HUES6 (cell line): ENCODE results near the gene ZNF891.
A peak's percentile ranks its signal among the peaks of the same experiment; 100 is the strongest.

Experiments
- H3K27ac ChIP-seq: 2 replicates; pipeline ENCODE4 v1.7.0; 2013; ENCODE audit warnings: low read depth, mild to moderate bottlenecking, low read length, inconsistent platforms
- H3K27me3 ChIP-seq: 2 replicates; pipeline ENCODE4 v1.6.1; 2013; ENCODE audit warnings: low read length; ENCODE audit not compliant: control insufficient read depth, insufficient read depth
- H3K36me3 ChIP-seq: 2 replicates; pipeline ENCODE4 v1.6.1; 2013; ENCODE audit warnings: low read length; ENCODE audit not compliant: control insufficient read depth, insufficient read depth
- H3K4me1 ChIP-seq: 2 replicates; pipeline ENCODE4 v1.6.1; 2013; ENCODE audit warnings: low read length; ENCODE audit not compliant: control insufficient read depth, insufficient read depth
- H3K4me3 ChIP-seq: 2 replicates; pipeline ENCODE4 v1.5.1; 2013; ENCODE audit warnings: low read depth, low read length
- H3K9ac ChIP-seq: one replicate; pipeline ENCODE4 v1.6.1; 2013; ENCODE audit warnings: mild to moderate bottlenecking, low read length
- H3K9me3 ChIP-seq: 2 replicates; pipeline ENCODE4 v1.6.1; 2013; ENCODE audit warnings: low read depth, low read length; ENCODE audit not compliant: control insufficient read depth, insufficient read depth

ZNF891 gene

GRCh38 chr12:133063556-133063955 lies 66.5 kb downstream of the ZNF891 start:
- Histone ChIP-seq H3K9me3 (peaks cover 97% of the 10 kb centered on the region), H3K9ac (no peak overlapping the region), H3K4me3 (no peak overlapping the region), H3K27ac (no peak overlapping the region), H3K4me1 (no peaks in the 10 kb centered on the region), H3K27me3 (no peaks in the 10 kb centered on the region), H3K36me3 (peaks cover 5% of the 10 kb centered on the region)

GRCh38 chr12:133061954-133062353 lies 68.1 kb downstream of the ZNF891 start:
- Histone ChIP-seq H3K4me3 (no peak overlapping the region), H3K27me3 (no peaks in the 10 kb centered on the region), H3K4me1 (no peaks in the 10 kb centered on the region), H3K9ac (no peak overlapping the region), H3K36me3 (peaks cover 21% of the 10 kb centered on the region), H3K9me3 (peaks cover 98% of the 10 kb centered on the region), H3K27ac (no peak overlapping the region)

DNA sequence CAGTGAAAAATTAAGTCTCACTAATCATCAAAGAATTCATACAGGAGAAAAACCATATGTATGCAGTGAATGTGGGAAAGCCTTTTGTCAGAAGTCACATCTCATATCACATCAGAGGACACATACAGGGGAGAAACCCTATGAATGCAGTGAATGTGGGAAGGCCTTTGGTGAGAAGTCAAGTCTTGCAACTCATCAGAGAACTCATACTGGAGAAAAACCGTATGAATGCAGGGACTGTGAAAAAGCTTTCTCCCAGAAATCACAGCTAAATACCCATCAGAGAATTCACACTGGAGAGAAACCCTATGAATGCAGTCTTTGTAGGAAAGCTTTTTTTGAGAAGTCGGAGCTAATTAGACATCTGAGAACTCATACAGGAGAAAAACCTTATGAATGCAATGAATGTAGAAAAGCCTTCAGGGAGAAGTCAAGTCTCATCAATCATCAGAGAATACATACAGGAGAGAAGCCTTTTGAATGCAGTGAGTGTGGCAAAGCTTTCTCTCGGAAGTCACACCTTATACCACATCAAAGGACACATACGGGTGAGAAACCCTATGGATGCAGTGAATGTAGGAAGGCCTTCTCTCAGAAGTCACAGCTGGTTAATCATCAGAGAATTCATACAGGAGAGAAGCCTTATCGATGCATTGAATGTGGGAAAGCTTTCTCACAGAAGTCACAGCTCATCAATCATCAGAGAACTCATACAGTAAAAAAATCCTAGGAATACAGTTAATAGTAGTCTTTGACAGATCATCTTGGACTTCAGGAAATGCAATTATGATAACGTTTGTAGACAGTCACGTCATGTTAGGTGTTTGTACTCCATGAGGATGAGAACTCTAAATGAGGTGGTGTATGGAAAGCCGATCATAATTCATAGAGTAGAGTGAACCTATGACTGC lies 71.6 kb downstream of the ZNF891 start:
- peaks cover 45% of the 10 kb centered on the region for H3K36me3 ChIP-seq
- H3K4me3 ChIP-seq, result no peak overlapping the region
- no peaks in the 10 kb centered on the region for H3K4me1 ChIP-seq
- H3K9me3 ChIP-seq, result peaks cover 88% of the 10 kb centered on the region
- no peaks in the 10 kb centered on the region for H3K27me3 ChIP-seq
- no peak overlapping the region for H3K9ac ChIP-seq
- H3K27ac ChIP-seq, result no peak overlapping the region

DNA sequence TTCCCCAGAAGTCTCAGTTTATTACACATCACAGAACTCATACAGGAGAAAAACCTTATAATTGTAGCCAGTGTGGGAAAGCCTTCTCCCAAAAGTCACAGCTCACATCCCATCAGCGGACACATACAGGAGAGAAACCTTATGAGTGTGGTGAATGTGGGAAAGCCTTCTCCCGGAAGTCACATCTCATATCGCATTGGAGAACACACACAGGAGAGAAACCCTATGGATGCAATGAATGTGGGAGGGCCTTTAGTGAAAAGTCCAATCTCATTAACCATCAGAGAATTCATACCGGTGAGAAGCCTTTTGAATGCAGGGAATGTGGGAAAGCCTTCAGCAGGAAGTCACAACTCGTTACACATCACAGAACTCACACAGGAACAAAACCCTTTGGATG lies 72.6 kb downstream of the ZNF891 start:
- H3K9ac ChIP-seq, result no peak overlapping the region
- H3K4me1 ChIP-seq, result no peaks in the 10 kb centered on the region
- peaks cover 88% of the 10 kb centered on the region for H3K9me3 ChIP-seq
- H3K27ac ChIP-seq, result no peak overlapping the region
- no peaks in the 10 kb centered on the region for H3K27me3 ChIP-seq
- peak overlapping the region; percentile 13; the same call in 1 of the 2 replicates for H3K4me3 ChIP-seq
- peaks cover 55% of the 10 kb centered on the region for H3K36me3 ChIP-seq
